Measurements from ENCODE around the gene DGKI.
A peak's percentile ranks its signal among the peaks of the same experiment; 100 is the strongest.

The DGKI gene

DNA sequence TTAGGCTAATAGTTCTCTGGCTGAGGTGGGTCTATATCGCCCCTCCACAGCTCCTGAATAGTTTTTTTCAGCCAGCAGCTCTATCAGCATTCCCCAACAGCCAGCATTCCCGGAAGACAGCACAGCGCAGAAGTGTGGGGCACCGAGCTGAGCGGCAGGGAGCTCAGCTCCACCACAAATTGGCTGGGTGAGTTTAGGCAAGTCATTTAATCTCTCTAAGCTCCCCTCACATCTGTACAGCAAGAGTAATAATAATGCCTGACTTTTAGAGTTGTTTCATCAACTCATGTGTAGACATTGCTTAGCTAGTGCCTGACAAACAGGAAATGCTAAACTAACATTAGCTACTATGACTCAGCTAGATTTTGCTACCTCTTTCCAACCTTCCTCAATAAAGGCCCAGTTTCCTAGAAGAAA lies 255.3 kb downstream of the DGKI start:
- peak; percentile 47 to 56 for DNase-seq

DNA sequence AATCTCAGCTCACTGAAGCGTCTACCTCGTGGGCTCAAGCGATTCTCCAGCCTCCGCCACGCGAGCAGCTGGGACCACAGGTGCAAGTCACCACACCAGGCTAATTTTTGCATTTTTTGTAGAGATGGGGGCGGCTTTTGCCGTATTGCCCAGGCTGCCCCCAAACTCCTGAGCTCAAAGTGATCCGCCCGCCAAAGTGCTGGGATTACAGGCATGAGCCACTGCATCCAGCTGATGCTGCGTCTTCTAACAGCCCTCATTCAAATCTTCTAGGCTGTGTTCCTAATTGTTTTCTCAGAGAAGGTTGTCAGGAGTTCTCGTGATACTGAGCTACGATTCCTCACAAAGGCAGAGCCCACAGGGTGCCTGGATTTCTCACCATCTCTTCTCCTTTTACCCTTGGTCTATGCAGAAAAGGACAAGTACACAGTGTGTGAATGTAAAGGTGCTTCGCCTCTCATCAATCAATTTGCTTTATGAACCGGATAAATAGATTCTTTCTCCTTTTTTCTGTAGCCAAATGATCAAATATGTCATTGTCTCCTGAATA lies 255.9 kb downstream of the DGKI start:
- DNase-seq = no peak

DNA sequence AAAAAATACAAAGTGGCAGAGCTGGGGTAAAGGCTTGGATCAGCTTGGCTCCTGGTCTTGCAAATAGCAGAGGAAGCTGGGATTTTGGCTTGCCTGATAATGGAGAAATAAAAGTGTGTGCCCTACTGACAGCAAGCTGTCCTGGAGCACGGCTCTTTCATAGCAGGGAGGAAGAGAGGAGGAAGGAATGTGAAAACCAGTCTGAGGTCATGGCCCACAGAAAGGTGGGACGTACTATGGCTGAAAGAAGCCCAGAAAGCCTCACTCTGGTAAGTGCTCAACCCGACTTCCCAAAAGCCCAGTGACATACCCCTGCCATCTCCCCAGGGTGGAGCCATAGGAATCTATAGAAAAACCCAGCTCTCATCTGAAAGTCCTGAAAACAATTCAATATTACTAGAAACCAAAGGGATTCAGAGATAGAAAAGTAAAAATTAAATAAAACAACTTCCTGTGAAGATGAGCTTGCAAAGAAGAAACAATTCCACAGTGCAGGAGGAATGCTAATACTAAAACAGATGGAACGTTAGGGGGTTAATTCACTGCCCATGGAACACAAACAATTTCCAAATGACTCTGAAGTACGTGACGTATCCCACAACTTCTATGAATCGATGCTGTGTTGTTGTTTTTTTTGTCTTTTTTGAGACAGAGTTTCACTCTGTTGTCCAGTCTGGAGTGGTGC lies 256.6 kb downstream of the DGKI start:
- no peak for DNase-seq

DNA sequence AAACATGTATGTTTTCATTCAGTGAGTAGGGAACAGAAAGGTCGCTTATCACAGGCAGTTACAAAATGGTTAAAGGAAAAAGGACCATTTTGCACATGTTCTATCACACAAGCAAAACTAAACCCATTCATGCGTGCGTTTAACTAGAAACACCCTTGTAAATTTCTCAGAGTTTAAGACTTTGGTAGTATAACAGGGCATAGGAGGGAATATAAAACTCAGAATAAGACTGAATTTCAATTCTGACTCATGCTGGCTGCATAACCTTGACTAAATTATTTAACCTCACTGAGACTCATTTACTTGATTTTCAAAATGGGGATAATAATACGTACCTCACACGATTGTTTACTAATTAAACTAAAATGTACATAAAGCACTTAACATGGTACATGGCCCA lies 259.4 kb downstream of the DGKI start:
- no peak for DNase-seq

GRCh38 chr7:137585591-137585990 lies 261.2 kb downstream of the DGKI start:
- DNase-seq = no peak

DNA sequence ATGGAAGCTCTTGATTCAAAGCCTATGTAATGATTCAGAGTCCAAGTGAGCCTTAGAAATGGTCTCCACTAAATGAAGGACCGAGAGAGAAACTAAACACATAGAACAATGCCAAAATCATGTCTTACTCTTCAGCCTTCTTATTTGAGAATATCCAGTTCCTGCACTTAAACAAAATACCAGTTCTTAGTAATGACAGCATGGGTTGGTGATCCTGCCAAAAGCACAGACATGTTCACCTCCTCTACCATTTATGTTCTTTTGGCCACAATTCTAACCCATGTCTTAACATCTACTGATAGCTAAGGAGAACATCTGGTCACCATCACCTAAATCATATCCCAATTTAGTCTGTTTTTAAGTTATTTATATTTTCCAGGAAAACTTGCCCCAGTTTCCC lies 263.6 kb downstream of the DGKI start:
- no peak for DNase-seq

GRCh38 chr7:137579913-137580640 lies 266.7 kb downstream of the DGKI start:
- DNase-seq = no peak

DNA sequence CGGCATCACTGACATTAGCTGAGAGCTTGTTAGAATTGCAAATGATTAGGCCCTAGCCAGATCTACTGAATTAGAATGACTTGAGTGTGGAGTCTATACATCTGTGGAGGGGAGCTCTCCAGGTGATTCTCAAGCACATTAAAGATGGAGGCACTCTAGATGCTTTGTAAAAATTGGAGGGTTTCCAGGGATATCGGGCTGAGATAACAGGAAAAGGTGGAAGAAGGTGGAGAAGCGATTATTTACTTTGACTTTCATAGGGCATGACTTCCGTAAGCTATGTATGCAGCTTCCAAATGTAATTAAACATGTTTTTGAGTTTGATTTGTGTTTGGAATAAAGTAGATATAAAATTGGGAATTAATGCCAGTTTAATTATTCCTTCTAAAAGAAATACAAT lies 268.2 kb downstream of the DGKI start:
- no peak for DNase-seq

- DNase-seq = no peak
Observed at GRCh38 chr7:137577184-137577583, 269.6 kb downstream of the DGKI start.

- no peak for DNase-seq
Observed at GRCh38 chr7:137576481-137576880, 270.3 kb downstream of the DGKI start.

DNA sequence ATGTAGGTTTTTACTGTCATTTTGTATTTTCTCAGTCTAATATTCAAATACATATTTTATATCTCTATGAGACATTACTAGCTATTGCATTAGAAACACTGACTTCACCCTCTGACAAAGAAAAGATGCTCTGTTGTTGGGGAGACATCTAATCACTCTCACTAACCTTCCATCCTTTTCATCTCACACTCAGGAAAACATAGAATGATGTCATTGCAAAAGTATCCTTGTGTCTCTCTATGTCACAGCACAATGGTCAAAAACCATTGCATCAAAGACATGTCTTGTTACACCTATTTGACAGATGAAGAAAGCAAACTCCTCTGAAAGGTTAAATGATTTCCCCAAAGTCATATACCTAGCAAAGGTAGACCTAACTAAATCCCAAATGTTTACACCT lies 272.0 kb downstream of the DGKI start:
- DNase-seq = no peak

DNA sequence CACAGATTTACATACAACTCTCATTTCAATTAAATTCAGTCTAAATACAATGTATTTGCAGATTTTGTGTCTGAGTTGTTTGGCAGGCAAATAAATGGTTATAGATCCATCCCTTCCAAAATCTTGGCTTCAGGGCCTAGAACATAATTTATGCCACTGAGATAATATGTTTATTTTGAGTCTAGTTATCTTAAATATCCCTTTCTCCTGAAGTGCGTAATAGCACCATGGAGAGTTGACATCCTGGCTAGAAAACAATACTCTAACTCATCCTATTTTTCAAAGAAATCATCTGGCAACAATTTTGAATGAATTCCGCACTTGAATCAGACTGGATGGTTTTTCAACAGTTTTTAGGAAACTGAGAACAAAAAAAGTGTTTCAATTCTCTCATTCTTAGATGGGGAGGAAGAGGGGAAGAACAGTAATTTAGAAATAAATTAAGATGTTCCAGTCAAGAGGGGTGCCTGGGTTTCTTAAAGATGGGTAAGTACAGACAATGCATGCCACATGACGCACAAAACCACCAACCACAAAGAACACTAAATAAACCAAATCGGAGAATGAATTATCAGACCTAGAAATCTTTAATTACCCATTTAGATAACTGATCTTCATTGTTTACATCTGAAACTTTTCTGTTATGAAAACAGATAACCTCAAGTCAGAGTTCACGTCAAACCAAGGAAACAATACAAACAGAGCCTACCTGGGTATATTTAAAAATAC lies 274.6 kb downstream of the DGKI start:
- DNase-seq = no peak

DNA sequence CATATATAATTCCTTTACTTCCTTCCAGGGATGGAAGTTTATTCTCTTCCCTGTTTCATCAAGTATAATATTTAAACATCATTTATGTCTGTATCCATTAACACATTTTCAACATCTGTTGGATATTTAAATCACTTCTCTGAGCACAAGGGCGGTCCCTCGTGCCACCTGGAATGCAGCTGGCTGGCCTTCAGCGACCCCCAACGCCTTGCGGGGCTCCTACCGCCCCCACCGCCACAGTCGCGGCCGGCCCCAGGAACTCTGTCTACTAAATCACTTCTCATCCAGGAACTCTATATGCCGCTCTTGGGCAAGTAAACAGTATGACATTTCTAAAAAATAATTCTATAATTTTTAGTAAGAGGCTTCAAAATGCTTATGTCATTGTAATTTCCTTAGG lies 282.1 kb downstream of the DGKI start:
- DNase-seq = no peak

DNA sequence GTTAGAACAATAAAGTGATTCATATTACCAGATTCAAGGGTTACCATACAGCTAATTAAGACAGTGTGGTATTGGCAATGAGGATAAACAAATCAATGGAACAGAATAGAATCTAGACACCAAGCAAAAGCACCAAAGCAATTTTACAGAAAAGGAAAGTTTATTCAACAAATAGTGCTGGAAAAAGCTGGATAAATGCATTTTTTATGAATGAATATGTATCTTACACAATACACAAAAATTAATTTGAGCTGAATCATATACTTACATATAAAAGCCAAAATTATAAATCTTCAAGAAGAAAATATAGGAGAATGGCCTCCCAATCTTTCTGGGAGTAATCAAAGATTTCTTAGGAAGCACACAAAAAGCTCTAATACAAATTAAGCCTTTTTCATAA lies 282.8 kb downstream of the DGKI start:
- no peak for DNase-seq

- DNase-seq = no peak
Observed at GRCh38 chr7:137547485-137547884, 299.3 kb downstream of the DGKI start.

DNA sequence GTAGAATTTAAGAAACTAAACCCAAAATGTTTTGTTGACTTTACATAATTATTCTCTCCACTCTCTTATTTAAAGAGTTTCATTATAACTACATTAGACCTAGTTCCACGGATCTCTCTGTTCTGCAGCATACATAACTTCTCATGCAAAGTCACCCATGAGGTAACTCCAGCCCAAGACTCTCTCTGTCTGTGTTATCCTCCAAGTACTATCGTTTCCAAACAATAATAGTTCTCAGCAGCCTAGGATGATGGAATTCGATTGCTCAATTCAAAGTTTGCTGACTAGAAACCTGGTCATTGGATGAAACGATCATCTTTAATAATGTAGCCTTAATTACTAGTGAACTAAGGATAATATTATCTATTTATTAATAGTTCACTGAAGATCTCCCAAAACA lies 300.1 kb downstream of the DGKI start:
- no peak for DNase-seq

- no peak for DNase-seq
Observed at GRCh38 chr7:137546009-137546408, 300.8 kb downstream of the DGKI start.

- no peak for DNase-seq
Observed at GRCh38 chr7:137545059-137545716, 301.6 kb downstream of the DGKI start.

DNA sequence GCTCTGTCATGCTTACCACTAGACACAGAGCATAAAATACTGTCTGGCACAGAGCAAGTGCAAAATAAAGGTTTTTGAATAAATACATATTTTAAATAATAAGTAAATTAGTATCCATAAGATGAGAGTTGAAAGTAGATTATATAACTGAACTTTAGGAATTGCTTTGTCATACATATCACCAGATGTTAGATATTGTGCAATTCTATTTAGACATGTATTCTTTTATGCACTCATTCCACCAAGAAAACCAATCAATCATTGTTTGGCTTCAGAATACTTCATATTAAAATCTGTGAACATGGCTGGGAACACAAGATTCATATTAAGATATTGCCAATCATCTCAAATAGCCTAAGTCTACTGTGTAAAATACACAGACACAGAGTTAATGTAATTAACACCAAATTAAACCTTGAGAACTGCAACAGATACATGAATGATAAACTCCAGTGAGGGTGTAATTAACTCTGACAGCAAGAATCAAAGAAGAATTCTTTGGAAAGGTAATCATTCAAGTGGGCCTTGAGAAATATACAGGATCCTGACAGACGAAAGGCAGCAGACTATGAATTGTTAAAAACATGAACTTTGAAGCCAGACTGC lies 302.2 kb downstream of the DGKI start:
- DNase-seq = no peak

GRCh38 chr7:137539111-137539715 lies 307.6 kb downstream of the DGKI start:
- DNase-seq = no peak

DNA sequence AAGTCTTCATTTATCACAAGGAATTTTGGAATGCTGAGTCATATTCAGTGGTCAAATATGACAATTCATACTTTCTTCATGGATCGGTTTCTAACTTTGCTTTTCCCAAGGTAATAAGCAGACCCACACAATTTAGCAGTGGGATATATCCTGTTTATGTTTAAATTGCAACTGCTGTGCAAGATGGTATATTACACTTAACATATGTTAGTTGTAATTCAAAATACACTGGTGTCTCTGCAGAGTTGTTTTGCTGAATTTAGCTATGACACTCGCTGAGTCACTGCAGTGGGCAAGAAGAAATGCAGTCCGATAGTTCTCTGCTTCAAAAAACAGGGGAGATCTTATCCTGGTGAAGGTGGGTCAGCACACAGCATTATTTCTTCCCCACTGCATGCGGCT lies 308.4 kb downstream of the DGKI start:
- DNase-seq = no peak

GRCh38 chr7:137535579-137535978 lies 311.2 kb downstream of the DGKI start:
- no peak for DNase-seq

Data from inflammatory macrophage treated with lipopolysaccharide for 1 hour (primary cell).